Measurements from ENCODE around the gene TLX3. TPM values are rescaled to one million over a fixed set of nuclear protein-coding genes. Genes with fewer than 3 reads are reported as not detected.

TLX3 gene
- polyA plus RNA-seq, 6 donors from 2014 or later = not detected

DNA sequence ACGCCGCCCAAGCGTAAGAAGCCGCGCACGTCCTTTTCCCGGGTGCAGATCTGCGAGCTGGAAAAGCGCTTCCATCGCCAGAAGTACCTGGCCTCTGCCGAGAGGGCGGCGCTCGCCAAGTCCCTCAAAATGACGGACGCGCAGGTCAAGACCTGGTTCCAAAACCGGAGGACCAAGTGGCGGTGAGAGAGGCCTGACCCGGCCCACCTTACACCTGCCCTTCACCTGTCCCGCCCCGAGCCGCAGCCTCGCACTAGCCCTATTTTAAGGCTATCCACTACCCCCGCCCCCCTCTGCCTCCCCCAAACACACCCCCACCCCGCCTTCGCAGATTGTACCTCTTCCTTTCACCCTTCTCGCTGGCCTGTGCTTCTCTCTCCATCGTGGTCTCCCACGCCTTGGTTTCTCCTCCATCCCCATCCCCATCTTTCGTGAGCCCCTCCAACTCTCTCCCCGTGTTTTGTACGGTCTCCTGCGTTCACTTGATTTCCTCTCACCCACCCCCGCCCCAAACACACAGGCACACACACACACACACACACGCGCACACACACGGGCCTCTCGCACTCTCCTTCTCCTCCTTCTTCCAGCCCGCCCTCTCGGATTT is 1.3 kb downstream of the TLX3 start:
- peak overlapping the region in 3 of 8 donors; percentile 42 to 69 (median 54) for H3K4me3 Mint-ChIP-seq
- H3K4me1 Mint-ChIP-seq = peaks cover 14 to 36% (median 34%) of the 10 kb centered on the region in 3 donors

DNA sequence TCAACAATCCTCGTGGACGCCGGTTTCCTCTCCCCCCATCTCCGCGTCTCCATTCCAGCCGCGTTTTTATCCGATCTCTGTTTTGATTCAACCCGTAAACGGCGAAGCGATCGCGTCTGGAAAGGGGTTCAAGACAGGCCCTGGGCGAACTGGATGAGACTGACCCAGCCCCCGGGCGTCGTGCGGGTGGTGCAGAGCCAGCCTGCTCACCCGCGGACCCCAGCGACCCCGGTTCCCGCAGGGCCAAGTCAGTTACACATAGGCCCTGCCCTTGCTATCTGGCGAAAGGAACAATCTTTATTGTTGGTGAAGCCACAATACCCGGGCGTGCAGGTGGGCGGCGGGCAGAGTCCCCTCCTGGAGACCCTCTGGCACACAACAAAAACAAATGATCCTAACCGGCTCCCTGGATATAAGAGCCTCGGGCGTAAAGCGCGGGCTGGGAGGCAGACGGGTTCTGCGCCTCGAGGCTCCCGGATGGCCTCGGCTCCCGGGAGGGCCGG is 1.8 kb downstream of the TLX3 start:
- ATAC-seq (ENCODE audit: low read depth in 2 of 2) = no peak
- H3K4me1 Mint-ChIP-seq = peaks cover 14 to 36% (median 36%) of the 10 kb centered on the region in 3 donors
- H3K27ac Mint-ChIP-seq = peak overlapping the region in 2 of 6 donors; percentile 20 to 32
- H3K27me3 Mint-ChIP-seq = peaks cover 38 to 81% (median 56%) of the 10 kb centered on the region in 3 donors
- no peak for DNase-seq
- peaks cover 5 to 20% of the 10 kb centered on the region in 2 donors for H3K36me3 Mint-ChIP-seq
- H3K9me3 Mint-ChIP-seq = peaks cover 0 to 5% (median 2%) of the 10 kb centered on the region in 7 donors
- peak overlapping the region in 3 of 8 donors; percentile 10 to 54 (median 42) for H3K4me3 Mint-ChIP-seq

More for the DNA sequence above, 1.3 kb downstream of the TLX3 start:
- peak overlapping the region in 2 of 6 donors; percentile 20 to 89 for H3K27ac Mint-ChIP-seq
- H3K9me3 Mint-ChIP-seq = peaks cover 0 to 5% (median 2%) of the 10 kb centered on the region in 7 donors
- H3K36me3 Mint-ChIP-seq = peaks cover 5 to 20% of the 10 kb centered on the region in 2 donors
- H3K27me3 Mint-ChIP-seq = peaks cover 41 to 83% (median 59%) of the 10 kb centered on the region in 3 donors
- ATAC-seq (ENCODE audit: low read depth in 2 of 2) = no peak
- no peak for DNase-seq

DNA sequence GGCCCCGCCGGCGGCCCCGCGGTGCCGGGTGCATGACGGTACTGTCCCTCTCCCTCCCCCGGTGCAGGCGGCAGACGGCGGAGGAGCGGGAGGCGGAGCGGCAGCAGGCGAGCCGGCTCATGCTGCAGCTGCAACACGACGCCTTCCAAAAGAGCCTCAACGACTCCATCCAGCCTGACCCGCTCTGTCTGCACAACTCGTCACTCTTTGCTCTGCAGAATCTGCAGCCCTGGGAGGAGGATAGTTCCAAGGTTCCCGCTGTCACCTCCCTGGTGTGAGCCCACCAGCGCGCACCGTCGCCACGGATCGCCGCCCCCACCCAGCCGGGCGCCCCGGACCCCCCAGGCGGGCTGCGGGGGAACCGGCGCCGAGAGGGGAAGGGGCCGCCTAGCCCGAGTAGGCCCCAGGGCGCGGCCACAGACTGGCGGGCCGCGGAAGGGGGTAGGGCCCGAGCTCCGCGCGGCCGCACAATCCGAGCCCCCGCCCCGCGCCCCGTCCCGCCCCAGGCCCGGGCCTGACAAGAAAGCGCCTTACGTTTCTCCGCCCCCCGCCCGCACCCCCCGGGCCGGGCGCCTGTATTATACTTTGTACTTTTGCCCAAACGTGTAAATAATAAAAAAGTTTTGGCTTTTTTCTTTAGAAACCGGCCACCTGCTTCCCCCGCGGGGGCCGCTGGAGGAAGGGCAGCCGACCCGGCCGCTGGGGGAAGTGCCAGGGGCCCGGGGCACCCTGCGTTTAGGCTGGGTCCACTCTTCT is 2.5 kb downstream of the TLX3 start:
- ATAC-seq (ENCODE audit: low read depth in 2 of 2) (no peak), DNase-seq (no peak)
- H3K36me3 Mint-ChIP-seq = peaks cover 5 to 20% of the 10 kb centered on the region in 2 donors
- H3K27ac Mint-ChIP-seq = no peak overlapping the region
- peaks cover 36 to 81% (median 56%) of the 10 kb centered on the region in 3 donors for H3K27me3 Mint-ChIP-seq
- peaks cover 14 to 40% (median 40%) of the 10 kb centered on the region in 3 donors for H3K4me1 Mint-ChIP-seq
- H3K9me3 Mint-ChIP-seq = peaks cover 0 to 5% (median 2%) of the 10 kb centered on the region in 7 donors
- peak overlapping the region in 1 of 8 donors; percentile 42 for H3K4me3 Mint-ChIP-seq

DNA sequence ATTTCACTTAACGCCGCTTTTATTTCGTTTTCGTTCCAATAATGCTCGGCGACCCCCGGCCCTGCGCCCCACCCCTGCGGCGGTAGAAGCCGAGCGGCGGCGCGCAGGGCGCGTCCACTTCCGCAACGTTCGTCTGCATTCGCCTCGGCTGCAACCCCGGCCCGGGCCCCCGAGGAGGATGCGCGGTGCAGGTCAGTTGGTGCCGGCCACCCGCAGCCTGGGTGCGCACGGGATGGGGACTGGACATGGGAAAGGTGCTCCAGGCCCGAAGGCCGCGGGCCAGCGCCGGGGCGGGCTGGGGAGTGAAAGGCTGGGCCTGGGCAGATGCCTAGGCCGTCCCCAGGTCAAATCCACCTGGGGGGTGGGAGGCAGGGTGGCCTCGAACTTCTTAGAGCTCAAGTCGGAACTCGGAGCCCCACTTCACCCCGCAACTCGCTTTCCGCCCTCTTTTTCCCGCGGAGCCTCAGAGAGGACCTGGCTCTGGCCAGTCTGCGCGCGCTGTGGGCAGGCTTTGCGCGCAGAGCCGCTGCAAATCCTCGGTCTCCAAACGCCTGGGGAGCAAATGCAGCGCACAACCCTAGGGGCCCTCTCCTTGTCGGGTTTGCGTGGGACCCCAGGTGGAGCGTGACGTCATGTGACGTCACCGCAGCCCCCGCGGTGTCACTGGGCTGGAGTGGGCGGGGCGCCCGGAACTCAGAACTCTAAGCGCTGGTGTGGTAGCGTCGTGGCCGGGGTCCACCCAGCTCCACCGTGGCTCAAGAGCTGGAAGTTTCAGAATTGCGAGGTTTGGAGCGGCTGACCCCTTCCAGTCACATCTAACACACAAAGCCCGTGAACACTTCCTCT is 3.3 kb downstream of the TLX3 start:
- ATAC-seq (ENCODE audit: low read depth in 2 of 2) = no peak
- H3K4me1 Mint-ChIP-seq = peaks cover 14 to 43% (median 40%) of the 10 kb centered on the region in 3 donors
- H3K27me3 Mint-ChIP-seq = peaks cover 41 to 81% (median 59%) of the 10 kb centered on the region in 3 donors
- H3K4me3 Mint-ChIP-seq = peak overlapping the region; percentile 29 to 80 (median 76)
- H3K27ac Mint-ChIP-seq = peak overlapping the region in 1 of 6 donors; percentile 91
- H3K9me3 Mint-ChIP-seq = peaks cover 0 to 5% (median 2%) of the 10 kb centered on the region in 7 donors
- H3K36me3 Mint-ChIP-seq = peaks cover 5 to 20% of the 10 kb centered on the region in 2 donors
- DNase-seq = no peak

DNA sequence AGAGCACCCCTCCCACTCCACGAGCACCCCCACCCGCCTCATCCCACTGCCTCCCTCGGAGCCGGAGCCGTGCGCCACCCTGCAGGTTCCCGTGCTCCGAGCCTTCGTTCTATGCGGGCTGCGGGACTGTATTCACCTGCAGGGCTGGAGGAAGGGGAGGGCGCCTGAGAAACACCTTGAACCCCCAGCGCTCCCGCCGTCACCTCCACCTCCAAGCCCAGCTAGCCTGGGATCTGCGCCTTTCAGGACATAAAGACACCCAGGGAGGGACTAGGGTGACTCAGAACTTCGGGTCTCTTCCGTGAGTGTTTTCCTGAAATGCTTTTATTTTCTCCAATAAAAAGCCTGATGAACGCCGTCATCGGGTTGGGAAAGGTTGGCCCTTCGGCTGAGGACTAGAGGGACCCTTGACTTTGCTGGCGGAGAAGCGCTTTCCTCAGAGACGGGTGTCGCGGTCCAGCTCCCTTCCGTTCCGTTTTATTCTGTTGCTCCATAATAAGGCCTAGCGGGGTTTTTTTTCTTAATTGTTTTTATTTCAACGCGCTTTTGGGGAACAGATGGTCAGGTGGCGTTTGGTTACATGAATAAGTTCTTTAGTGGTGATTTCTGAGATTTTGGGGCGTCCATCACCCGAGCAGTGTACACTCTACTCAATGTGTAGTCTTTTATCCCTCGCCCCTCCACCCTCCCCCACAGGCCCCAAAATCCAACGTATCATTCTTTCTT is 4.6 kb downstream of the TLX3 start:
- H3K27ac Mint-ChIP-seq = peak overlapping the region in 2 of 6 donors; percentile 44 to 91
- no peak for DNase-seq

DNA sequence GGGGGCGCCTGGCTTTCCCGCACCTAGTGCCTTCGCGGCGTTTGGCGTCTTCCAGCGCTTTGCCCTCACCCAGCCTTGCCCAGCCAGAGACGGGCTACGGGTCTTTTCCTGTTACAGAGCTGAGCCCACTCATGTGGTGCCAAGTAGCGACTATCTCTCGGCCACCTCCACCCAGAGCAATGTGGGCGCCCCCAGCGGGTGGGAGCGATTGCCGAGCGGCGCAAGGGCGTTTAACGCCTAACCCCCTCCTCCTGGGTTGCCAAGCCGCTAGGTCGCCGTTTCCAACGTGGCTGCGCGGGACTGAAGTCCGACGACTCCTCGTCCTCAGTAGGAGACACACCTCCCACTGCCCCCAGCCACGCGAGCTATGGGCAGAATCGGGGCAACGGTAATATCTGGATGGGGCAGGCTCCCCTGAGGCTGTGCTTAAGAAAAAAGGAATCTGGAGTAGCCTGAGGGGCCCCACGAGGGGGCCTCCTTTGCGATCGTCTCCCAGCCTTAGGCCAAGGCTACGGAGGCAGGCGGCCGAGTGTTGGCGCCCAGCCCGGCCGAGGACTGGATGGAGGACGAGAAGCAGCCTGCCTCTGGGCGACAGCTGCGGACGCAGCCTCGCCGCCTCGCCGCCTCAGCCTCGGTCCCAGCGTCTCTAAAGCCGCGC is 5.8 kb downstream of the TLX3 start:
- Mint-ChIP-seq H3K36me3 (peaks cover 5 to 20% of the 10 kb centered on the region in 2 donors), H3K9me3 (peaks cover 0 to 4% (median 2%) of the 10 kb centered on the region in 7 donors), H3K27me3 (peaks cover 43 to 84% (median 68%) of the 10 kb centered on the region in 3 donors), H3K4me1 (peaks cover 14 to 39% (median 36%) of the 10 kb centered on the region in 3 donors), H3K27ac (no peak overlapping the region), H3K4me3 (no peak overlapping the region)
- DNase-seq (no peak), ATAC-seq (ENCODE audit: low read depth in 2 of 2) (no peak)

More for the DNA sequence above, 4.6 kb downstream of the TLX3 start:
- Mint-ChIP-seq H3K4me3 (peak overlapping the region in 6 of 8 donors; percentile 53 to 80 (median 75)), H3K9me3 (peaks cover 0 to 4% (median 2%) of the 10 kb centered on the region in 7 donors), H3K4me1 (peaks cover 14 to 39% (median 36%) of the 10 kb centered on the region in 3 donors), H3K36me3 (peaks cover 5 to 20% of the 10 kb centered on the region in 2 donors), H3K27me3 (peaks cover 38 to 81% (median 62%) of the 10 kb centered on the region in 3 donors)
- ATAC-seq (ENCODE audit: low read depth in 2 of 2) = no peak

DNA sequence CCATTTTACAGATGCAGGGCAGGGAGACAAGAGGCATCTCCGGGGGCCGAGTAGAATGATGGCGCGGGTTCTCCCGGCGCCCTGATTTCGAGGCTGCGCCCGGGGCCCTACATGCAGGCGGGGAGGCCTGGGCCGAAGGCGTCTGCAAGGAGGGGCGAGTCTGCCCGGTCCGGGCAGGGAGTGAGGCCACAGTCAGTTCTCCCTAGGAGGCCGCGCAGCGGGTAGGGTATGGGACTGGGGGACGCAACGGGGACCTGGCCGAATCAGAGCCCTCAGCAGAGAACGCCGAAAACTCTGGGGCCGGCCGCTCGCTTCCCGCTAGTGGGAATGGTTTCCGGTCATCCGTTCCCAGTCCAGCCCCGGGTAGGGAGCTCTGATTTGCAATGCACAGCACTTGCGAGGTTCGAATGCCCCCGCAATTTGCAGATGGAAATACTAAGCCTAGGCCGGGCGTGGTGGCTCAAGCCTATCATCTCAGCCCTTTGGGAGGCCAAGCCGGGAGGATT is 6.4 kb downstream of the TLX3 start:
- no peak for ATAC-seq (ENCODE audit: low read depth in 2 of 2)
- peaks cover 5 to 16% of the 10 kb centered on the region in 2 donors for H3K36me3 Mint-ChIP-seq
- peaks cover 12 to 38% (median 36%) of the 10 kb centered on the region in 3 donors for H3K4me1 Mint-ChIP-seq
- H3K9me3 Mint-ChIP-seq = peaks cover 0 to 4% (median 2%) of the 10 kb centered on the region in 7 donors
- peaks cover 49 to 84% (median 69%) of the 10 kb centered on the region in 3 donors for H3K27me3 Mint-ChIP-seq
- H3K27ac Mint-ChIP-seq = no peak overlapping the region
- no peak for DNase-seq
- H3K4me3 Mint-ChIP-seq = peak overlapping the region in 1 of 8 donors; percentile 32

DNA sequence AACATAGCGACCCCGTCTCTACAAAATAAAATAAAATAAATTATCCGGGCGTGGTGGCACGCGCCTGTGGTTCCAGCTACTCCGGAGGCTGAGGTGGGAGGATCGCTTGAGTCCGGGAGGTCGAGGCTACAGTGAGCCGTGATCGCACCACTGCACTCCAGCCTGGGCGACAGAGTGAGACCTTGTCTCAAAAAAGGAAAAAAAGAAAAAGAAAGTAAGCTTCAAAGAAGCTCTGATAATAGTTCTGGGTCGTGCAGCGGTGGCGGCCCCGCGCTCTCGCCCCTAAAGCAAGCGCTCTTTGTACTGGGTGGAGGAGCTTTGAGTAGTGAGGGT is 6.8 kb downstream of the TLX3 start:
- peaks cover 0 to 4% (median 2%) of the 10 kb centered on the region in 7 donors for H3K9me3 Mint-ChIP-seq
- H3K36me3 Mint-ChIP-seq = peaks cover 5 to 12% of the 10 kb centered on the region in 2 donors
- DNase-seq = no peak
- H3K4me1 Mint-ChIP-seq = peaks cover 8 to 35% (median 31%) of the 10 kb centered on the region in 3 donors
- H3K4me3 Mint-ChIP-seq = peak overlapping the region in 3 of 8 donors; percentile 3 to 32 (median 15)
- ATAC-seq (ENCODE audit: low read depth in 2 of 2) = no peak
- peak overlapping the region in 1 of 6 donors; percentile 21 for H3K27ac Mint-ChIP-seq
- H3K27me3 Mint-ChIP-seq = peaks cover 51 to 84% (median 69%) of the 10 kb centered on the region in 3 donors

DNA sequence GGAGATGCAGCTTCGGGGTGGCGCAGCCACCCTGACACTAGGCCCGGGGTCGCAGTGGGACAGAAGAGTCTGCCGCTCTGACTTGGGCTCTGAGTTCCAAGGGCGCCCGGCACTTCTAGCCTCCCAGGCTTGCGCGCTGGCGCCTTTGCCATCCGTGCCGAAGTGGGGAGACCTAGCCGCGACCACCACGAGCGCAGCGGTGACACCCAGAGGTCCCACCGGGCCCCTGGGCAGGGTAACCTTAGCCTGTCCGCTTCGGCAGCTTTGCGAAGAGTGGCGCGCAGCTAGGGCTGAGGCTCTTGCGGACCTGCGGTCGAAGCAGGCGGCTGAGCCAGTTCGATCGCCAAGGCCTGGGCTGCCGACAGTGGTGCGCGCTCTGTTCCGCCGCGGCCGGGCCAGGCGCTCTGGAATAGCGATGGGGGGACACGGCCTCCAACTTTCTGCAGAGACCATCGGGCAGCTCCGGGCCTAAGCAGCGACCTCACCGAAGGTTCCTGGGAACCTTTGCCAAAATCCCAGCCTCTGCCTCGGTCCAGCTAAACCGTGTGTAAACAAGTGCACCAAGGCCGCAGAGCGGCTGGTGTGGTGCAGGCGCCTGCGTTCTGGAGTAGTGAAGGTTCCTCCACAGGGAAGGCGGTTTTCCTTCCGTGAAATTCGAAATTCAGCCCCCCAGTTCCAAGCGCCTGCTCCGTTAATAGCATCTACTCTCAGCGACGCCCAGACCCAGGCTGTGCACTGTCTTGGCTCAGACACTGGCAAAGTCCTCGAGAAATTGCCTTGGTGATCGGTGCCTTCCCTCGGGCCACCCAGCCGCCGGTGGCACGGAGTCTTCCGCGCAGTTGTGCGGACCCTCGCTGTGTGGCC is 7.4 kb downstream of the TLX3 start:
- Mint-ChIP-seq H3K27ac (peak overlapping the region in 1 of 6 donors; percentile 21), H3K27me3 (peaks cover 57 to 88% (median 73%) of the 10 kb centered on the region in 3 donors), H3K4me1 (peaks cover 8 to 35% (median 30%) of the 10 kb centered on the region in 3 donors), H3K4me3 (peak overlapping the region in 2 of 8 donors; percentile 15 to 32), H3K9me3 (peaks cover 0 to 4% (median 2%) of the 10 kb centered on the region in 7 donors), H3K36me3 (peaks cover 5 to 10% of the 10 kb centered on the region in 2 donors)
- ATAC-seq (ENCODE audit: low read depth in 2 of 2) = no peak
- no peak for DNase-seq

DNA sequence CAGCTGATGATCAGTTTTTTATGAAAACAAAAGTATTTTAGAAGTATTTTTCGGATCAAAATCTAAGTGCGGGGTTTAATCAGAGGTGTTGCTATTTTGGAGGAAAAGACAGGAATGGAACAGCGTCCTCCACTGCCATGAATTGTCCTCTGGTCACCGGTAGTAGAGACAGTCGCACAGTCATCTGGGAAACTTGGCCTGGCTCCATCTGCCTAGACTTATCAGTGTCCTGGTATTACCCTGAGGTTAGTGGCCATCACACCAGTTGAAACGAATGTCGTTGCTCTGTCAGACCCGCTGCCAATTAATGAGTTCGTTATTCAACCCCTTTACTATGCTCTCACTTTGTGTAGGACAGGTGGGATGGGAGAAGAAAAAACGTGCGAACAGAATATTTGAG is 8.2 kb downstream of the TLX3 start:
- peaks cover 64 to 96% (median 80%) of the 10 kb centered on the region in 3 donors for H3K27me3 Mint-ChIP-seq
- H3K4me3 Mint-ChIP-seq = no peak overlapping the region
- no peak overlapping the region for H3K27ac Mint-ChIP-seq
- ATAC-seq (ENCODE audit: low read depth in 2 of 2) (no peak), DNase-seq (no peak)
- H3K9me3 Mint-ChIP-seq = peaks cover 0 to 4% (median 2%) of the 10 kb centered on the region in 7 donors
- H3K36me3 Mint-ChIP-seq = peaks cover 5 to 10% of the 10 kb centered on the region in 2 donors
- H3K4me1 Mint-ChIP-seq = peaks cover 8 to 35% (median 30%) of the 10 kb centered on the region in 3 donors

DNA sequence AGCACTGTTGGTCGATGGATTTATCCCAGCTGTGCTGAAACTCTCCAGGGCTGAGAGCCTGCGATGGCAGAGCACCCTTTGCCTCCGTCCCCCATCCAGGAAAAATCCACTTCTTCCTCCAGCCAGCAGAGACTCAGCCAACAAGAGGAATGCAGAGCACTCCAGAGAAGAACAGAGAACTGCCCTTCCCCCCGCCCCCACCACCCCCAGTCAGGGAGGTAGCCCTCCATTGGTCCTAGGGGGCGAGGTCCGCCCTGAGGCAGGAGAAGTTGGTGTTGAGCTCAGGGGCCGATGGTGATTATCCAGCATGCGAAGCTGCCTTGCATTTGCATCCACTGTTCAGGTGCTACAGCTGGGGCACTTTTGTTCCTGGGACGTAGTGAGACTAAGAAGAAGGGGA is 9.0 kb downstream of the TLX3 start:
- no peak for DNase-seq
- Mint-ChIP-seq H3K4me3 (no peak overlapping the region), H3K27ac (no peak overlapping the region), H3K36me3 (peaks cover under 1 to 5% of the 10 kb centered on the region in 2 donors), H3K27me3 (peaks cover 64 to 96% (median 82%) of the 10 kb centered on the region in 3 donors), H3K9me3 (peaks cover 0 to 2% (median 0%) of the 10 kb centered on the region in 7 donors), H3K4me1 (peaks cover 4 to 28% (median 22%) of the 10 kb centered on the region in 3 donors)
- ATAC-seq (ENCODE audit: low read depth in 2 of 2) = no peak

Measured in naive B cell (primary cell).